Nephron (organoid): ENCODE measurements around the gene EPS8L3.
"Not testable (repeated sequence)": the region's sequence is repeated elsewhere in the genome, so short reads cannot be mapped to it uniquely, and the experiment has no call there.

Experiments
- H3K27ac Mint-ChIP-seq, 3 experiments: 2 replicates each; pipeline ENCODE4 v1.8.0; 2020; ENCODE audit warnings: mixed read lengths in 3 of 3, mild to moderate bottlenecking in 2 of 3, moderate library complexity in 1 of 3
- H3K27me3 Mint-ChIP-seq: 2 replicates; pipeline ENCODE4 v1.8.0; 2021; ENCODE audit warnings: low read depth, mild to moderate bottlenecking, moderate library complexity, mixed read lengths
- H3K36me3 Mint-ChIP-seq: 2 replicates; pipeline ENCODE4 v1.8.0; 2020; ENCODE audit warnings: low read depth, mixed read lengths
- H3K4me1 Mint-ChIP-seq: 2 replicates; pipeline ENCODE4 v1.8.0; 2020; ENCODE audit warnings: mixed read lengths
- H3K4me3 Mint-ChIP-seq, 3 experiments: 2 replicates each; pipeline ENCODE4 v1.8.0; 2020; ENCODE audit warnings: mild to moderate bottlenecking in 3 of 3, mixed read lengths in 3 of 3, moderate library complexity in 2 of 3
- H3K9me3 Mint-ChIP-seq: 2 replicates; pipeline ENCODE4 v1.8.0; 2020; ENCODE audit warnings: mixed read lengths
- TF ChIP-seq, protein P1 (sequence below), 3 experiments: fragments of 200-600 bp; sonication (generic); IDR thresholded peaks; one replicate each; pipeline ENCODE4 v1.5.0; 2021; ENCODE audit warnings: antibody characterized with exemption in 3 of 3; ENCODE audit not compliant: unreplicated experiment in 3 of 3

EPS8L3 gene

DNA sequence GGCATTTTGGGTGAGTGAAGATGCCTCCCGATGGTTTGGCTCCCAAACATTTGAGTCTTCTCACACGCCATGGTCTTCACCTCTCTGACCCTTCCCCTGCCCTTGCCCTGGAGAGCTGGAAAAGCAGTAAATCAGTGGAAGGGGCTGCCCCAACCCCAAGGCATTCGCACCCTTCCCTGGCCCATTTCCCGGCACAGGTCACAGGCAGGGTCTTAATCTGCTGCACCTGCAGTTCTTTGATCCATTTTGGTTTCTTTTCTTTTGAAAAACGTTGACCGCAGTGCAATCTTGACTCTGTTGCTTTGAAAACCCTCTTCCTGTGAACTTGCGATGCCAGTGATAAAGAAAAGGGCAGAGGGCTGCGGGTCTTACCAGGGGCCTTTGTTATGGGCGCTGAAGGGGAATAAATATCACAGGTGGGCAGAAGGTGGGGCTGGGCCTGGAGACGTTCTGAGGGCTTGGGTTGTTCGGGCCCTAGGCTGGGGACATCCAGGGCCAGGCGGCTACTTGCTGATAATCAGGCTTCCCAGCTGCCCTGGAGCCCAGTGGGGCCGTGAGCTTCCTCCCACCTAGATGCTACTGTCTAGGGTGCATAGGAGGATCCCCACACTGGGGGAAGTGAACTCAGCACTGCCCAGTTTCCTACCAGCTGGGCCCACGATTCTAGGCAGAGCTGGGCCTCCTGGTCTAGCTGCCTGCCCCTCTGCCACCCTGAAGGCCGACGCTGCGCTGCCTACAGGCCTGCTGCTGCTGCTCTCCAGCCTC, 38.6 kb upstream of the EPS8L3 start:
- TF ChIP-seq, protein P1, sequence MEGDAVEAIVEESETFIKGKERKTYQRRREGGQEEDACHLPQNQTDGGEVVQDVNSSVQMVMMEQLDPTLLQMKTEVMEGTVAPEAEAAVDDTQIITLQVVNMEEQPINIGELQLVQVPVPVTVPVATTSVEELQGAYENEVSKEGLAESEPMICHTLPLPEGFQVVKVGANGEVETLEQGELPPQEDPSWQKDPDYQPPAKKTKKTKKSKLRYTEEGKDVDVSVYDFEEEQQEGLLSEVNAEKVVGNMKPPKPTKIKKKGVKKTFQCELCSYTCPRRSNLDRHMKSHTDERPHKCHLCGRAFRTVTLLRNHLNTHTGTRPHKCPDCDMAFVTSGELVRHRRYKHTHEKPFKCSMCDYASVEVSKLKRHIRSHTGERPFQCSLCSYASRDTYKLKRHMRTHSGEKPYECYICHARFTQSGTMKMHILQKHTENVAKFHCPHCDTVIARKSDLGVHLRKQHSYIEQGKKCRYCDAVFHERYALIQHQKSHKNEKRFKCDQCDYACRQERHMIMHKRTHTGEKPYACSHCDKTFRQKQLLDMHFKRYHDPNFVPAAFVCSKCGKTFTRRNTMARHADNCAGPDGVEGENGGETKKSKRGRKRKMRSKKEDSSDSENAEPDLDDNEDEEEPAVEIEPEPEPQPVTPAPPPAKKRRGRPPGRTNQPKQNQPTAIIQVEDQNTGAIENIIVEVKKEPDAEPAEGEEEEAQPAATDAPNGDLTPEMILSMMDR (IDR thresholded peaks at IDR 0.05; ENCODE audit: unreplicated experiment in 3 of 3): no peak
- H3K27me3 Mint-ChIP-seq: peaks cover 9% of the 10 kb centered on the region
- no peaks in the 10 kb centered on the region for H3K36me3 Mint-ChIP-seq
- H3K27ac Mint-ChIP-seq: no peak overlapping the region
- no peak overlapping the region for H3K4me3 Mint-ChIP-seq
- peaks cover 57% of the 10 kb centered on the region for H3K4me1 Mint-ChIP-seq
- H3K9me3 Mint-ChIP-seq: no peaks in the 10 kb centered on the region

DNA sequence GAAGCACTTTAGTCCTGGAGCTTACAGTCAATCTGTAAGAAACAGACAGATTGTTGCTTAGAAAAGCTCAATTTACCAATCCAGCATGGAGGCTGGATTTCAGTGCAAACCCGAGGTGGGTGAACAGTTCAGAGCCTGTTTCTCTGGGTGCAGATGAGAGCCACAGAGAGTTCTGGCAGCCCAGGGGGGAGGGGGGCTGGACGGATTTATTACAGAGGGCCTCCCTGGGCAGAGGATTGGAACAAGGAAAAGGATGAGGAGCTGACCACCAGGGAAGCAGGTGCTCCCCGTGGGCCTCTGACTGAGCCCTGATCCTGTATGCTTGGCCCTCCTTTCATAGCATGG, 38.0 kb upstream of the EPS8L3 start:
- no peaks in the 10 kb centered on the region for H3K36me3 Mint-ChIP-seq
- no peak overlapping the region for H3K4me3 Mint-ChIP-seq
- TF ChIP-seq, protein P1 (IDR thresholded peaks at IDR 0.05; ENCODE audit: unreplicated experiment in 3 of 3): no peak
- H3K27ac Mint-ChIP-seq: peak overlapping the region in 1 of 3 experiments; percentile 39
- no peaks in the 10 kb centered on the region for H3K9me3 Mint-ChIP-seq
- peaks cover 56% of the 10 kb centered on the region for H3K4me1 Mint-ChIP-seq
- H3K27me3 Mint-ChIP-seq: peaks cover 6% of the 10 kb centered on the region

DNA sequence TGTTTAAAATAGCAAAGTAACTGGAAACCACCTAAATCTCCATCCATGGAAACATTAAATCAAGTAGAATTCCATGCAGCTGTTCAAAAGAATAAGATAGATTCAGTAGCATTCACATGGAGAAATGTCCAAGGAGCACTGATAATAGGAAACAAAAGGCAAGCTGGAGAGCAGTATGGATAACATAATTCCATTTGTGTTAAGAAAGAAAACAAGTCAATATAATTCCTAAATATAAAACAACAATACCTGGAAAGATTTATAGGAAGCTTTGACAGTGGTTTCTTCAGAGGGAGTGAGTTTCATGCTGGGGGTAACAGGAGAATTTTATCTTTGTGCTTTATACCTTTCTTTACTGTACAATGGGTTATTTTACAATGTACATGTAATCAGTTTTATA, 36.6 kb upstream of the EPS8L3 start:
- TF ChIP-seq, protein P1 (IDR thresholded peaks at IDR 0.05; ENCODE audit: unreplicated experiment in 3 of 3): no peak
- no peak overlapping the region for H3K4me3 Mint-ChIP-seq
- H3K9me3 Mint-ChIP-seq: no peaks in the 10 kb centered on the region
- H3K36me3 Mint-ChIP-seq: no peaks in the 10 kb centered on the region
- H3K27ac Mint-ChIP-seq: peak overlapping the region; percentile 20 to 47 (median 42)
- peaks cover 5% of the 10 kb centered on the region for H3K27me3 Mint-ChIP-seq
- peaks cover 51% of the 10 kb centered on the region for H3K4me1 Mint-ChIP-seq

DNA sequence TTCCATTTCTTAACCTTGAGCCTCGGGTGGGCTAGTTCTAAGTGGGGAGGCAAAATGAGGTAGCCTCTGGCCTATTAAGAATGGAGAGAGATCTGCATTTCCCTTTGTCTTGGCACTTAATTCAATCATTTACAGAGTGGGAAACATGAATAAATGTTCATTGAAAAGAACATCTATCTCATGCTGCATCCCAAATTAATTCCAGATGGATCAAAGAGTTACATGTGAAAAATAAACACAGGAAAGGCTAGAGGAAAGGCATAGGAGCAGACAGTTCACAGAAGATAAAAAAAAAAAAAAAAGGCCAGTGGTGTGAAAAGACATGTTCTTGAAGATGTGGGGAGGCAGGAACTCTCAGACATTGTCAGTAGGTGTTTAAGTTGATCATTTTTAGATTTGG, 35.7 kb upstream of the EPS8L3 start:
- H3K9me3 Mint-ChIP-seq: no peaks in the 10 kb centered on the region
- peaks cover 5% of the 10 kb centered on the region for H3K27me3 Mint-ChIP-seq
- TF ChIP-seq, protein P1 (IDR thresholded peaks at IDR 0.05; ENCODE audit: unreplicated experiment in 3 of 3): no peak
- no peaks in the 10 kb centered on the region for H3K36me3 Mint-ChIP-seq
- peak overlapping the region in 1 of 3 experiments; percentile 46 for H3K27ac Mint-ChIP-seq
- H3K4me3 Mint-ChIP-seq: no peak overlapping the region
- peaks cover 53% of the 10 kb centered on the region for H3K4me1 Mint-ChIP-seq

DNA sequence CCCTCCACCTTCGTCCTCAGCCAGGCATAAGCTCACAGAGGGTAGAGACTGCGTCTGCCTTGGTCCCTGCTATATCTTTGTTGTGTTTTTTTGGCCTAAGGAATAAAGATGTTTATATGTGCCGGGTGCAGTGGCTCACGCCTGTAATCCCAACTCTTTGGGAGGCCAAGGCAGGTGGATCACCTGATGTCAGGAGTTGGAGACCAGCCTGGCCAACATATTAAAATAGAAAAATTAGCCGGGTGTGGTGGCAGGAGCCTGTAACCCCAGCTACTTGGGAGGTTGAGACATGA, 33.5 kb upstream of the EPS8L3 start:
- H3K36me3 Mint-ChIP-seq, H3K4me3 Mint-ChIP-seq, H3K9me3 Mint-ChIP-seq, H3K27me3 Mint-ChIP-seq: not testable (repeated sequence)
- Mint-ChIP-seq H3K27ac (peak overlapping the region in 1 of 3 experiments; percentile 32), H3K4me1 (peaks cover 57% of the 10 kb centered on the region)

DNA sequence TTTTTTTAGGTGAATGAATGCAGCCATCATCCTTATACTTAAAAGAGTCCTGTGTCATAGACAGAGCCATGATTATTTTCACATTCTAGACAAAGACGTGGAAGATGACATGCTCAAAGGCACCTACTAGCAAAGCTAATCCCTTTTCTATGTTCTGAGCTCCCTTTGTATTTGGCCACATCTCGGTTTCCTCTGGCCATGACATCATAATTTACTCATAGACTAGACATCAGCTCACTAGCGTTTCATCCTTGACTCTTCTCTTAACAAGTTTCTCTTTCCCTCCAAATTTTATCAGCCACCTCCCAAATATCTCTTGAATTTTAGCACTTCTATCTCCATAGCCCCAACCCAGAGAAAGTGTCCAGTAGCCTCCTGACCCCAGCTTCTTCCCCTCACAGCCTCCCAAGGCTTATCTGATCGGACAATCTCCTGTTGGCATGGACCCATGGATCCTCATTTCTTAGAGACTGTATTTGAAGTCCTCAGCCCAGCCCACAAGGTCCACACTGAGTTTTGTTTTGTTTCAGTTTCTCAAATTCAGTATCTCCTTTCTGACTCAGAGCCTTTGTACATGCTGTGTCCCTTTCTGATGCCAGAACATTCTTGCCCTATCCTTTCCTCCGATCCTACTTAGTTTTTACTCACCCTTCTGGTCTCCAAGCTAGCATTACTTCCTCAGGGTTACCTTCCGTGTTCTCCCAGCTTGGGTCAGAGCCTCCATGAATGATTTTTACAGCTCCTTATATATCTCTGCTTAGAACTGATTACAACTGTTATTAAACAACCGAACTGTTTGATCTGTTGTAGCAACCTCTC, 33.0 kb upstream of the EPS8L3 start:
- Mint-ChIP-seq H3K9me3 (no peaks in the 10 kb centered on the region), H3K36me3 (no peaks in the 10 kb centered on the region), H3K27me3 (no peaks in the 10 kb centered on the region)

More for the DNA sequence above, 33.0 kb upstream of the EPS8L3 start:
- Mint-ChIP-seq H3K4me3 (no peak overlapping the region), H3K27ac (peak overlapping the region; percentile 1 to 71 (median 32)), H3K4me1 (peaks cover 62% of the 10 kb centered on the region)
- TF ChIP-seq, protein P1 (IDR thresholded peaks at IDR 0.05; ENCODE audit: unreplicated experiment in 3 of 3): no peak
